ENCODE measurements around the gene MCF2L.

The MCF2L gene

GRCh38 chr13:113148407-113148806 is 179.4 kb downstream of the MCF2L start:
- no peaks in the 10 kb centered on the region for H3K36me3 ChIP-seq (ENCODE audit: low read length)
- no peak for TF ChIP-seq EZH2phosphoT487 (conservative IDR thresholded peaks at IDR 0.05; ENCODE audit: low read length)
- no peak for TF ChIP-seq CTCF (IDR thresholded peaks at IDR 0.05; ENCODE audit: insufficient read depth, low read length, poor library complexity, severe bottlenecking)
- no peaks in the 10 kb centered on the region for H3K79me2 ChIP-seq (ENCODE audit: insufficient read depth, low read length)
- H3K4me3 ChIP-seq (ENCODE audit: insufficient read depth, low read length, poor library complexity, severe bottlenecking), result no peak overlapping the region
- no peak overlapping the region for H3K4me2 ChIP-seq (ENCODE audit: low read depth, low read length, poor library complexity, severe bottlenecking)
- no peaks in the 10 kb centered on the region for H4K20me1 ChIP-seq (ENCODE audit: low read depth, low read length)
- H3K9me3 ChIP-seq (ENCODE audit: insufficient read depth, low read length), result no peaks in the 10 kb centered on the region
- H3K9ac ChIP-seq (ENCODE audit: low read length), result no peak overlapping the region
- no peaks in the 10 kb centered on the region for H3K27me3 ChIP-seq (ENCODE audit: low read length)
- no peak overlapping the region for H2AFZ ChIP-seq (ENCODE audit: low read depth, low read length, severe bottlenecking)
- H3K27ac ChIP-seq (ENCODE audit: low read depth, low read length), result no peak overlapping the region
- H3F3A ChIP-seq (ENCODE audit: insufficient read depth), result no peaks in the 10 kb centered on the region
- H3K9me2 ChIP-seq (replicated peaks; ENCODE audit: insufficient read depth, low read length), result no peaks in the 10 kb centered on the region

- no peak overlapping the region for H3K27ac ChIP-seq (ENCODE audit: low read depth, low read length)
- no peaks in the 10 kb centered on the region for H3K36me3 ChIP-seq (ENCODE audit: low read length)
- H3K79me2 ChIP-seq (ENCODE audit: insufficient read depth, low read length), result no peaks in the 10 kb centered on the region
- TF ChIP-seq CTCF (IDR thresholded peaks at IDR 0.05; ENCODE audit: insufficient read depth, low read length, poor library complexity, severe bottlenecking), result no peak
- no peak for TF ChIP-seq EZH2phosphoT487 (conservative IDR thresholded peaks at IDR 0.05; ENCODE audit: low read length)
- no peaks in the 10 kb centered on the region for H3F3A ChIP-seq (ENCODE audit: insufficient read depth)
- H2AFZ ChIP-seq (ENCODE audit: low read depth, low read length, severe bottlenecking), result no peak overlapping the region
- H3K9me2 ChIP-seq (replicated peaks; ENCODE audit: insufficient read depth, low read length), result no peaks in the 10 kb centered on the region
- no peaks in the 10 kb centered on the region for H3K27me3 ChIP-seq (ENCODE audit: low read length)
- H3K4me2 ChIP-seq (ENCODE audit: low read depth, low read length, poor library complexity, severe bottlenecking), result no peak overlapping the region
- H3K9me3 ChIP-seq (ENCODE audit: insufficient read depth, low read length), result no peaks in the 10 kb centered on the region
- no peak overlapping the region for H3K9ac ChIP-seq (ENCODE audit: low read length)
- no peaks in the 10 kb centered on the region for H4K20me1 ChIP-seq (ENCODE audit: low read depth, low read length)
- no peak overlapping the region for H3K4me3 ChIP-seq (ENCODE audit: insufficient read depth, low read length, poor library complexity, severe bottlenecking)
Observed at GRCh38 chr13:113148940-113149503, 180.0 kb downstream of the MCF2L start.
